ENCODE measurements around the gene CYTH4. TPM values are rescaled to one million over a fixed set of nuclear protein-coding genes. Genes with fewer than 3 reads are reported as not detected.

CYTH4 gene
- total RNA-seq, 4 donors from 2014 or later: 1.4 to 13.1 (median 3.0) TPM

GRCh38 chr22:37299969-37300509 lies 17.7 kb downstream of the CYTH4 start:
- 80 to 91% methylated on average over 4 of the region's 4 CpGs for WGBS, 2 donors
- TF ChIP-seq CTCF (IDR thresholded peaks at IDR 0.05) (no peak), POLR2A (IDR thresholded peaks at IDR 0.05) (no peak)
- intact Hi-C loops (cut with DNase I; ENCODE audit: low total_unique reads): no loop called here
- no peak overlapping the region for H3K4me3 ChIP-seq (ENCODE audit: low read depth, poor library complexity, severe bottlenecking)
- no peak for DNase-seq (ENCODE audit: low spot score in 2 of 2)

DNA sequence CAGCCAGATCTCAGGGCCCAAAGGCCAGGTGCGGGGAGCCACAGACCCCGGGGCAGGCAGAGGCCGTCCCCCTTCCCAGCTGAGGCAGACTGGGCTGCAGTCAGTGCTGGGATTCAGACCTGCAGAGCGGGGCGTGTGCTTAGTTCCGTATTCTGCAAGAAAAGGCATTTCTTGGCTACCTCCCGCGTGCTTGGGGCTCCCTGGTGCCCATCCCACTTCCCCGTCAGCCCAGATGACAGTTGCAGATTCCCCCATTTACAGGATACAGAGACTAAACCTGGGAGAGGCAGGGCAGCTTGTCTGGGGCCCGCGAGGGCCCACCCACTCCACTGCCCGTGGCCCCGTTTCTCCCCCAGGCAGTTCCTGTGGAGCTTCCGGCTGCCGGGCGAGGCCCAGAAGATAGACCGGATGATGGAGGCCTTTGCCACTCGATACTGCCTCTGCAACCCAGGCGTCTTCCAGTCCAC lies 18.3 kb downstream of the CYTH4 start:
- WGBS, 2 donors: 51 to 56% methylated on average over 12 to 19 of the region's 19 CpGs
- TF ChIP-seq POLR2A (IDR thresholded peaks at IDR 0.05) (no peak), CTCF (IDR thresholded peaks at IDR 0.05) (no peak)
- intact Hi-C loops (cut with DNase I; ENCODE audit: low total_unique reads): no loop called here
- H3K4me3 ChIP-seq (ENCODE audit: low read depth, poor library complexity, severe bottlenecking): no peak overlapping the region
- DNase-seq (ENCODE audit: low spot score in 2 of 2): no peak

- no peak for DNase-seq (ENCODE audit: low spot score in 2 of 2)
- TF ChIP-seq POLR2A (IDR thresholded peaks at IDR 0.05): no peak
- no peak for TF ChIP-seq CTCF (IDR thresholded peaks at IDR 0.05)
- intact Hi-C loops (cut with DNase I; ENCODE audit: low total_unique reads): no loop called here
- no peak overlapping the region for H3K4me3 ChIP-seq (ENCODE audit: low read depth, poor library complexity, severe bottlenecking)
- 94 to 95% methylated on average over 6 of the region's 6 CpGs for WGBS, 2 donors
Measured at GRCh38 chr22:37301144-37301830, 19.0 kb downstream of the CYTH4 start.

DNA sequence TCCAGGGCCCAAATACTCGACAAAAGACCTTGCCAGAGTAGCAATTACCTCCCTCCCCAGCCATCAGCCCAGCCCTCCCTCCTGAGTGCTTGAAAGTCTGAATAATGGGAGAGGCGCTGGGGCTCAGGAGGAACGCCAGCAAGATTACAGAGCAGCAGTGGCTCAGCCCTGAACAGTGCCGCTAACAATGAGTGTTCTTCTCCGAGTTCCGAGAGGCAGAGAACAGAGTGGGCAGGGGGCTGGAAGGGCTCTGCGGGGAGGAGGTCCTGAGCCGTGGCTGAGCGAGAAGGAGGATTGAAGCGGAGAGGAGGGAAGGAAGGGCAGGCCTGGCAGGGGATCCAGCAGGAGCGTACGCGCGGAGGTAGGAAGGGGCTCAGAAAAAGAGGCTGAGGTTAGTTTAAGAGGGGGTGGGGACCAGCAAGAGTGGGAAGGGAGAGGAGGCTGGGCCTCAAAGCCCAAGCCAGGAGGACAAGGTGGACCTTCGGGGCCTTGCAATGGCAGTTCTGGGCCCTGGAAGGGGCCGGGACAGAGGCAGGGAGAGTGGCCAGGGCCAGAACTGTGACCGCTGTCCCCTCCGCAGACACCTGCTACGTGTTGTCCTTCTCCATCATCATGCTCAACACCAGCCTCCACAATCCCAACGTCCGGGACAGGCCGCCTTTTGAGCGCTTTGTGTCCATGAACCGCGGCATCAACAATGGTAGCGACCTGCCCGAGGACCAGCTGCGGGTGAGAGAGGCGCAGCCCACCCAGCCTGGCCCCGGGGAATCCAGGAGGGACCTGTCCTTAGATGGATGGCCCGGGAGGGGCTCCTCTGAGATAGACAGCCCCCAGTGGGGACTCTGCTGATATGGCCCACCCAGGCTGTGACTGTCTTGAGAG lies 20.6 kb downstream of the CYTH4 start:
- no peak overlapping the region for H3K4me3 ChIP-seq (ENCODE audit: low read depth, poor library complexity, severe bottlenecking)
- TF ChIP-seq CTCF (IDR thresholded peaks at IDR 0.05) (no peak), POLR2A (IDR thresholded peaks at IDR 0.05) (no peak)
- 87 to 90% methylated on average over 30 to 31 of the region's 31 CpGs for WGBS, 2 donors
- no peak for DNase-seq (ENCODE audit: low spot score in 2 of 2)
- intact Hi-C loops (cut with DNase I; ENCODE audit: low total_unique reads): no loop called here

GRCh38 chr22:37303821-37304274 lies 21.5 kb downstream of the CYTH4 start:
- H3K4me3 ChIP-seq (ENCODE audit: low read depth, poor library complexity, severe bottlenecking): no peak overlapping the region
- DNase-seq (ENCODE audit: low spot score in 2 of 2): peak in 1 of 2 donors; percentile 36
- intact Hi-C loops (cut with DNase I; ENCODE audit: low total_unique reads): no loop called here
- no peak for TF ChIP-seq POLR2A (IDR thresholded peaks at IDR 0.05)
- TF ChIP-seq CTCF (IDR thresholded peaks at IDR 0.05): no peak
- WGBS, 2 donors: 61 to 72% methylated on average over 9 of the region's 9 CpGs

All from lower leg skin (tissue), 4 donors.